Measurements from ENCODE around the gene FYN. TPM values are rescaled to one million over a fixed set of nuclear protein-coding genes. Genes with fewer than 3 reads are reported as not detected.

The FYN gene
- total and polyA plus RNA-seq, 2 of the 13 experiments (the other 11 are each of a cell fraction or from before 2014, with no cell fraction given) = 15.5 to 24.6 TPM

GRCh38 chr6:111653979-111654378, 219.3 kb downstream of the FYN start (continued):
- TF ChIP-seq ZNF512 (CRISPR knock-in tag; IDR thresholded peaks at IDR 0.05) = no peak
- TF ChIP-seq E2F2 (CRISPR knock-in tag; IDR thresholded peaks at IDR 0.05; ENCODE audit: borderline replicate concordance) = no peak
- no peak for TF ChIP-seq CERS6 (CRISPR knock-in tag; IDR thresholded peaks at IDR 0.05)
- no peak for TF ChIP-seq ELF4 (CRISPR knock-in tag; IDR thresholded peaks at IDR 0.05; ENCODE audit: borderline replicate concordance)
- no peak for TF ChIP-seq ATF4 (CRISPR knock-in tag; IDR thresholded peaks at IDR 0.05)
- TF ChIP-seq TSC22D2 (CRISPR knock-in tag; IDR thresholded peaks at IDR 0.05; ENCODE audit: borderline replicate concordance) = no peak
- no peak for TF ChIP-seq ADNP (CRISPR knock-in tag; IDR thresholded peaks at IDR 0.05)
- TF ChIP-seq RERE (CRISPR knock-in tag; IDR thresholded peaks at IDR 0.05; ENCODE audit: low read depth) = no peak

All from HepG2 (cell line).